Mammary epithelial cell (primary cell): Measurements from ENCODE around the gene TGIF1.

Experiments
- CTCF ChIP-seq, 2 donors: IDR thresholded peaks in 1 of 2; conservative IDR thresholded peaks in 1 of 2; 2 replicates each; pipeline ENCODE4 v1.5.1; 2011 to 2012; ENCODE audit warnings: inconsistent platforms in 2 of 2, low read length in 2 of 2, mild to moderate bottlenecking in 2 of 2, control low read depth in 1 of 2, low read depth in 1 of 2; ENCODE audit not compliant: insufficient read depth in 1 of 2; ENCODE audit errors: extremely low read depth in 1 of 2
- EZH2 ChIP-seq: IDR thresholded peaks from 2 replicates; pipeline ENCODE4 v1.6.1; 2012; ENCODE audit warnings: low read length, inconsistent platforms, borderline replicate concordance

GRCh38 chr18:3457261-3457724 is 7.3 kb downstream of the TGIF1 start:
- TF ChIP-seq CTCF (conservative IDR thresholded peaks at IDR 0.05 in 1 of 2, IDR thresholded peaks at IDR 0.05 in 1 of 2; ENCODE audit: extremely low read depth in 1 of 2, insufficient read depth in 1 of 2, low read depth in 1 of 2, low read length in 2 of 2) (no peak), EZH2 (no peak)
